IMR-90 (cell line): ENCODE data around the gene NFYC. TPM values are rescaled to one million over a fixed set of nuclear protein-coding genes. Genes with fewer than 3 reads are reported as not detected.

ENCODE experiments used
- ATAC-seq: fragments of 200-7000 bp; cut with Tn5 transposase; 2 replicates; pipeline ENCODE4 v1.9.1; 2020; ENCODE audit warnings: low read depth, mild to moderate bottlenecking, moderate library complexity
- BruUV-seq: library from RNA; stranded (reverse); fragments of 400-500 nt; replicated peaks from 2 replicates; lab custom pipeline; 2021; lab: Mats Ljungman, UMichigan
- CTCF ChIA-PET: fragments of 300-600 bp; formaldehyde crosslinking; extraction: SDS; loops from one replicate; lab custom pipeline; 2021; ENCODE audit warnings: antibody characterized with exemption; lab: Yijun Ruan, JAX
- POLR2A ChIA-PET: fragments of 300-600 bp; sonication (Branson Sonifier 250); formaldehyde crosslinking; loops from one replicate; lab custom pipeline; 2022; ENCODE audit warnings: antibody characterized with exemption; ENCODE audit not compliant: unreplicated experiment; lab: Charles Lee
- DNase-seq: peaks from one replicate; pipeline ENCODE4 v3.0.0; 2013
- H2AFZ ChIP-seq: replicated peaks from 2 replicates; pipeline ENCODE3; 2013; ENCODE audit warnings: low read length, mild to moderate bottlenecking; ENCODE audit not compliant: poor library complexity
- H2AK5ac ChIP-seq: 2 replicates; pipeline ENCODE4 v1.6.1; 2013; ENCODE audit warnings: low read depth, low read length, inconsistent platforms
- H2AK9ac ChIP-seq: replicated peaks from 2 replicates; pipeline ENCODE3; 2013; ENCODE audit warnings: mild to moderate bottlenecking, low read depth, low read length, moderate library complexity; ENCODE audit not compliant: poor library complexity
- H2BK120ac ChIP-seq: 2 replicates; pipeline ENCODE4 v1.6.1; 2013; ENCODE audit warnings: low read depth, low read length, inconsistent platforms
- H2BK15ac ChIP-seq: 3 replicates; pipeline ENCODE4 v1.6.1; 2013; ENCODE audit warnings: low read depth, low read length, inconsistent platforms
- H2BK20ac ChIP-seq: 2 replicates; pipeline ENCODE4 v1.6.1; 2013; ENCODE audit warnings: low read depth, mild to moderate bottlenecking, inconsistent platforms, low read length, moderate library complexity
- H2BK5ac ChIP-seq: 2 replicates; pipeline ENCODE4 v1.6.1; 2013; ENCODE audit warnings: mild to moderate bottlenecking, low read depth, low read length, inconsistent platforms; ENCODE audit not compliant: poor library complexity, severe bottlenecking
- H3K14ac ChIP-seq: replicated peaks from 2 replicates; pipeline ENCODE4 v1.6.1; 2013; ENCODE audit warnings: low read depth, low read length, inconsistent platforms
- H3K18ac ChIP-seq: 2 replicates; pipeline ENCODE4 v1.6.1; 2013; ENCODE audit warnings: low read depth, low read length, control low read depth
- H3K23ac ChIP-seq: 2 replicates; pipeline ENCODE4 v1.6.1; 2013; ENCODE audit warnings: low read depth, low read length, inconsistent platforms
- H3K27ac ChIP-seq: 2 replicates; pipeline ENCODE4 v1.5.1; 2013; ENCODE audit warnings: mild to moderate bottlenecking, control low read depth, low read length; ENCODE audit not compliant: insufficient read depth
- H3K27me3 ChIP-seq: 2 replicates; pipeline ENCODE4 v1.6.1; 2013; ENCODE audit warnings: low read length; ENCODE audit not compliant: control insufficient read depth, insufficient read depth
- H3K36me3 ChIP-seq: 2 replicates; pipeline ENCODE4 v1.6.1; 2013; ENCODE audit warnings: low read length, mixed read lengths; ENCODE audit not compliant: control insufficient read depth, insufficient read depth
- H3K4ac ChIP-seq: 2 replicates; pipeline ENCODE4 v1.6.1; 2013; ENCODE audit warnings: low read depth, low read length, inconsistent platforms
- H3K4me1 ChIP-seq: 2 replicates; pipeline ENCODE4 v1.6.1; 2013; ENCODE audit warnings: low read length, mixed read lengths; ENCODE audit not compliant: control insufficient read depth, insufficient read depth
- H3K4me2 ChIP-seq: 2 replicates; pipeline ENCODE4 v1.6.1; 2013; ENCODE audit warnings: low read depth, mild to moderate bottlenecking, control low read depth, low read length, moderate library complexity
- H3K4me3 ChIP-seq: 2 replicates; pipeline ENCODE4 v1.5.1; 2013; ENCODE audit warnings: low read depth, mild to moderate bottlenecking, control low read depth, low read length, moderate library complexity; ENCODE audit not compliant: insufficient read depth
- H3K56ac ChIP-seq: 2 replicates; pipeline ENCODE4 v1.6.1; 2013; ENCODE audit warnings: low read length, inconsistent platforms; ENCODE audit not compliant: insufficient read depth; ENCODE audit errors: extremely low read depth
- H3K79me1 ChIP-seq, 2 experiments: 2 replicates each; pipeline ENCODE4 v1.6.1; 2013; ENCODE audit warnings: low read length in 2 of 2, inconsistent platforms in 1 of 2, low read depth in 1 of 2
- H3K9ac ChIP-seq: 2 replicates; pipeline ENCODE4 v1.6.1; 2013; ENCODE audit warnings: low read depth, low read length, control low read depth
- H3K9me1 ChIP-seq: 2 replicates; pipeline ENCODE4 v1.6.1; 2013; ENCODE audit warnings: low read length, inconsistent platforms; ENCODE audit not compliant: insufficient read depth
- H3K9me3 ChIP-seq: 2 replicates; pipeline ENCODE4 v1.6.1; 2013; ENCODE audit warnings: low read length; ENCODE audit not compliant: control insufficient read depth, insufficient read depth
- H4K20me1 ChIP-seq: 2 replicates; pipeline ENCODE4 v1.6.1; 2013; ENCODE audit warnings: low read length, inconsistent platforms; ENCODE audit not compliant: insufficient read depth
- H4K5ac ChIP-seq: 2 replicates; pipeline ENCODE4 v1.6.1; 2013; ENCODE audit warnings: mild to moderate bottlenecking, low read depth, low read length, control low read depth
- H4K8ac ChIP-seq, 2 experiments: 2 replicates each; pipeline ENCODE4 v1.6.1; 2013; ENCODE audit warnings: low read depth in 2 of 2, low read length in 2 of 2, control low read depth in 1 of 2, inconsistent platforms in 1 of 2
- H4K91ac ChIP-seq: 2 replicates; pipeline ENCODE4 v1.6.1; 2013; ENCODE audit warnings: low read depth, low read length, inconsistent platforms; ENCODE audit not compliant: insufficient read depth
- FOS ChIP-seq: fragments of 150-350 bp; IDR thresholded peaks from 2 replicates; pipeline ENCODE4 v1.6.1; 2016; ENCODE audit warnings: low read depth, low read length
- RFX5 ChIP-seq: IDR thresholded peaks from 2 replicates; pipeline ENCODE4 v1.8.0; 2012; ENCODE audit warnings: low read depth, mild to moderate bottlenecking, low read length, moderate library complexity
- WGBS, 2 experiments: methylation state at CpG; one replicate each; pipeline versions ENCODE4 v1.1.5 to v1.1.7; 2013; ENCODE audit warnings: missing lambda C conversion rate in 2 of 2; ENCODE audit not compliant: insufficient read length in 1 of 2; ENCODE audit errors: extremely low coverage in 2 of 2; 5-methylcytosine and 5-hydroxymethylcytosine counted together
- dilution Hi-C: fragments of 300-500 bp; cut with HindIII; formaldehyde crosslinking; loops from one replicate; pipeline ENCODE4 v1.14.3; 2018; ENCODE audit warnings: low sequenced_read_pairs; ENCODE audit not compliant: unreplicated experiment
- in situ Hi-C: fragments of 300-500 bp; cut with MboI; formaldehyde crosslinking; loops from 3 replicates; pipeline ENCODE4 v1.14.3; 2019; ENCODE audit warnings: low sequenced_read_pairs, inconsistent platforms, mixed read lengths
- intact Hi-C: fragments of 100-400 bp; cut with micrococcal nuclease; formaldehyde crosslinking; loops from 2 replicates; pipeline ENCODE4 v1.10.0; 2022
- polyA plus RNA-seq, 3 experiments: library from polyadenylated mRNA; depleted of rRNA; stranded (reverse); fragments of >200 nt; gene quantifications; 2 replicates each; pipeline ENCODE4 v1.2.3, GENCODE V29; 2012; ENCODE audit warnings: low replicate concordance in 1 of 3
- total RNA-seq: library from RNA; depleted of rRNA; stranded (reverse); fragments of >200 nt; gene quantifications from 2 replicates; pipeline ENCODE4 v1.2.3, GENCODE V29; 2012

Gene NFYC
- total and polyA plus RNA-seq, 2 of the 4 experiments (the other 2 are of a cell fraction) = 45.2 to 62.2 TPM

GRCh38 chr1:40703316-40703715 is 11.8 kb downstream of the NFYC start:
- Histone ChIP-seq H2BK20ac (no peak overlapping the region), H3K4ac (no peak overlapping the region), H2BK5ac (peak overlapping the region; percentile 5), H4K91ac (no peak overlapping the region), H3K14ac (no peak overlapping the region), H4K8ac (no peak overlapping the region), H3K23ac (no peak overlapping the region), H3K56ac (no peak overlapping the region), H3K9ac (no peak overlapping the region), H3K27me3 (no peaks in the 10 kb centered on the region), H3K9me1 (no peaks in the 10 kb centered on the region; the same call in 1 of the 2 replicates), H3K4me2 (no peak overlapping the region), H3K18ac (no peak overlapping the region), H2AFZ (no peak overlapping the region), H2AK9ac (no peak overlapping the region), H4K20me1 (no peaks in the 10 kb centered on the region), H3K9me3 (no peaks in the 10 kb centered on the region), H3K79me1 (peaks cover 25 to 51% of the 10 kb centered on the region in 2 experiments), H3K4me3 (no peak overlapping the region), H3K4me1 (no peaks in the 10 kb centered on the region), H2BK120ac (no peak overlapping the region), H4K5ac (no peak overlapping the region), H2AK5ac (no peak overlapping the region), H2BK15ac (no peak overlapping the region), H3K36me3 (no peaks in the 10 kb centered on the region), H3K27ac (no peak overlapping the region)
- peak; percentile 88 for ATAC-seq
- DNase-seq = peak; percentile 87
- dilution Hi-C loops = no loop called here
- in situ Hi-C loops = no loop called here
- ChIA-PET POLR2A (interaction anchor here (0.6 kb wide), 1 partner anchor 15 kb away, joined by 7 read pairs; no protein-coding TSS in a partner anchor), CTCF (interaction anchor here (0.6 to 1.1 kb wide), 2 partner anchors 14 to 20 kb away, joined by 3 read pairs; no protein-coding TSS in a partner anchor)
- no TSS peak for BruUV-seq
- intact Hi-C loops = no loop called here
- WGBS, 2 experiments = no CpG with 5 or more reads among the region's 3 CpGs
- TF ChIP-seq FOS (peak; percentile 26; the same call in 1 of the 2 replicates), RFX5 (no peak)
